GM21529 (cell line): Measurements from ENCODE around the gene CTIF.
A peak's percentile ranks its signal among the peaks of the same experiment; 100 is the strongest.

Experiments
- ATAC-seq: cut with Tn5 transposase; IDR thresholded peaks from one replicate; pipeline ENCODE4 v1.9.1; 2021; ENCODE audit not compliant: unreplicated experiment

CTIF gene

GRCh38 chr18:48889981-48890762 lies 351.3 kb downstream of the CTIF start:
- no peak for ATAC-seq

GRCh38 chr18:48891721-48892120 lies 352.9 kb downstream of the CTIF start:
- no peak for ATAC-seq

GRCh38 chr18:48892146-48892855 lies 353.5 kb downstream of the CTIF start:
- no peak for ATAC-seq

GRCh38 chr18:48893061-48893607 lies 354.3 kb downstream of the CTIF start:
- ATAC-seq, result no peak

GRCh38 chr18:48893608-48894600 lies 355.1 kb downstream of the CTIF start:
- no peak for ATAC-seq

GRCh38 chr18:48894799-48895346 lies 356.0 kb downstream of the CTIF start:
- ATAC-seq, result no peak

GRCh38 chr18:48896326-48896874 lies 357.6 kb downstream of the CTIF start:
- ATAC-seq, result no peak

GRCh38 chr18:48896875-48897511 lies 358.2 kb downstream of the CTIF start:
- ATAC-seq, result peak; percentile 72

GRCh38 chr18:48897531-48897930 lies 358.7 kb downstream of the CTIF start:
- peak; percentile 9 for ATAC-seq

- ATAC-seq, result no peak
These were observed 359.7 kb downstream of the CTIF start for GRCh38 chr18:48898521-48898920.

GRCh38 chr18:48899558-48900174 lies 360.8 kb downstream of the CTIF start:
- no peak for ATAC-seq

GRCh38 chr18:48900469-48900868 lies 361.6 kb downstream of the CTIF start:
- ATAC-seq, result no peak

- ATAC-seq, result no peak
These were observed 362.6 kb downstream of the CTIF start for GRCh38 chr18:48901145-48902022.

GRCh38 chr18:48902023-48902855 lies 363.4 kb downstream of the CTIF start:
- no peak for ATAC-seq

GRCh38 chr18:48902856-48903601 lies 364.2 kb downstream of the CTIF start:
- no peak for ATAC-seq

- ATAC-seq, result no peak
These were observed 365.3 kb downstream of the CTIF start for GRCh38 chr18:48904091-48904490.

GRCh38 chr18:48904847-48905394 lies 366.1 kb downstream of the CTIF start:
- ATAC-seq, result no peak
